ENCODE measurements around the gene KCTD15. TPM values are rescaled to one million over a fixed set of nuclear protein-coding genes. Genes with fewer than 3 reads are reported as not detected.

The KCTD15 gene
- polyA plus RNA-seq, 3 donors = 1.6 to 43.2 (median 2.1) TPM

GRCh38 chr19:33831825-33832224, 35.2 kb downstream of the KCTD15 start:
- H3K27me3 ChIP-seq (ENCODE audit: control insufficient read depth in 2 of 2, insufficient read depth in 2 of 2, low read length in 2 of 2) = peaks cover 0 to 2% of the 10 kb centered on the region in 2 donors
- intact Hi-C loops (cut with micrococcal nuclease) = no loop called here
- Mint-ChIP-seq H3K36me3 (no peaks in the 10 kb centered on the region), H3K27me3 (ENCODE audit: low read depth in 3 of 3) (peaks cover 7 to 26% (median 17%) of the 10 kb centered on the region in 3 donors), H3K27ac (no peak overlapping the region), H3K4me3 (no peak overlapping the region), H3K9me3 (peaks cover 0 to 1% (median 0%) of the 10 kb centered on the region in 7 donors), H3K4me1 (no peaks in the 10 kb centered on the region)
- no peaks in the 10 kb centered on the region for H4K20me1 ChIP-seq (ENCODE audit: insufficient read depth, low read length)
- H3K4me2 ChIP-seq (replicated peaks; ENCODE audit: extremely low read depth, low read length, poor library complexity, severe bottlenecking) = no peak overlapping the region
- no peak for DNase-seq
- no peak for TF ChIP-seq CTCF (IDR thresholded peaks at IDR 0.05)
- H3K9me3 ChIP-seq (replicated peaks in 1 of 2; ENCODE audit: control insufficient read depth in 1 of 2, insufficient read depth in 1 of 2, low read length in 2 of 2) = no peaks in the 10 kb centered on the region
- H3K79me2 ChIP-seq (ENCODE audit: insufficient read depth, low read length) = no peaks in the 10 kb centered on the region
- no peak overlapping the region for H3K9ac ChIP-seq (ENCODE audit: insufficient read depth, low read length, poor library complexity, severe bottlenecking)
- H3K36me3 ChIP-seq (replicated peaks in 1 of 2; ENCODE audit: control insufficient read depth in 1 of 2, insufficient read depth in 2 of 2, low read length in 2 of 2) = no peaks in the 10 kb centered on the region
- no peak overlapping the region for H3K27ac ChIP-seq (ENCODE audit: low read depth in 1 of 2, low read length in 2 of 2)
- no CpG with 5 or more reads among the region's 1 CpG for WGBS (ENCODE audit: insufficient coverage)
- H3K4me1 ChIP-seq (ENCODE audit: control insufficient read depth in 1 of 2, insufficient read depth in 2 of 2, low read length in 2 of 2) = no peaks in the 10 kb centered on the region
- no peak overlapping the region for H3K4me3 ChIP-seq (replicated peaks in 1 of 3; ENCODE audit: low read depth in 2 of 3, low read length in 3 of 3)
- no peak overlapping the region for H2AFZ ChIP-seq (ENCODE audit: insufficient read depth, low read depth, low read length, poor library complexity, severe bottlenecking)

DNA sequence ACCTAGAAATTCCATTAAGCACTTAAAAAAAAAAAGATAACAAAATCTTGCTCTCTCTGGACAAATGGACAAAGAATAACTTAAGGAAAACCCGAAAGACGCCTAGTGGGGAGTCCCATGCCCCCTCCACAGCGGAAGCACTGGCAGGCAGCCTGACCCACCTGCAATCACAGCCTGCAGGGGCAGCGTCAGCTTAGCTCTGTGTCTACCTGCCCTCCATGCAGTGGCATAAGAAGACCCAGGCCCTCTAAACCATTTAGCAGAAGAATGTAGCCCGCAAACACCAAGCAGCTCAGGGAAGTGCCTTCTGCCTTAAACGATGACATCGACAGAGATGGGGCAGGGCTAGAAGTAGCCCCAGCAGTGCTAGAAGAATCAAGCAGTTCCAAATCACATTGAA, 36.0 kb downstream of the KCTD15 start:
- H3K9me3 Mint-ChIP-seq = peaks cover 0 to 1% (median 0%) of the 10 kb centered on the region in 7 donors
- no peak for TF ChIP-seq CTCF (IDR thresholded peaks at IDR 0.05)
- intact Hi-C loops (cut with micrococcal nuclease) = no loop called here

More for the DNA sequence above, 36.0 kb downstream of the KCTD15 start:
- Histone ChIP-seq H3K27me3 (ENCODE audit: control insufficient read depth in 2 of 2, insufficient read depth in 2 of 2, low read length in 2 of 2) (peaks cover 0 to 2% of the 10 kb centered on the region in 2 donors), H2AFZ (ENCODE audit: insufficient read depth, low read depth, low read length, poor library complexity, severe bottlenecking) (no peak overlapping the region), H3K4me1 (ENCODE audit: control insufficient read depth in 1 of 2, insufficient read depth in 2 of 2, low read length in 2 of 2) (no peaks in the 10 kb centered on the region), H3K36me3 (replicated peaks in 1 of 2; ENCODE audit: control insufficient read depth in 1 of 2, insufficient read depth in 2 of 2, low read length in 2 of 2) (no peaks in the 10 kb centered on the region), H3K4me2 (replicated peaks; ENCODE audit: extremely low read depth, low read length, poor library complexity, severe bottlenecking) (no peak overlapping the region), H3K4me3 (replicated peaks in 1 of 3; ENCODE audit: low read depth in 2 of 3, low read length in 3 of 3) (no peak overlapping the region), H3K9ac (ENCODE audit: insufficient read depth, low read length, poor library complexity, severe bottlenecking) (no peak overlapping the region), H3K9me3 (replicated peaks in 1 of 2; ENCODE audit: control insufficient read depth in 1 of 2, insufficient read depth in 1 of 2, low read length in 2 of 2) (no peaks in the 10 kb centered on the region), H4K20me1 (ENCODE audit: insufficient read depth, low read length) (no peaks in the 10 kb centered on the region), H3K27ac (ENCODE audit: low read depth in 1 of 2, low read length in 2 of 2) (no peak overlapping the region), H3K79me2 (ENCODE audit: insufficient read depth, low read length) (no peaks in the 10 kb centered on the region)
- 93% methylated on average over 5 of the region's 7 CpGs for WGBS (ENCODE audit: insufficient coverage)
- Mint-ChIP-seq H3K4me1 (no peaks in the 10 kb centered on the region), H3K4me3 (no peak overlapping the region), H3K36me3 (no peaks in the 10 kb centered on the region), H3K27ac (no peak overlapping the region), H3K27me3 (ENCODE audit: low read depth in 3 of 3) (peaks cover 9 to 26% (median 18%) of the 10 kb centered on the region in 3 donors)
- no peak for DNase-seq
